Upper lobe of right lung (tissue), 1 donor: ENCODE results near the gene CD300E. TPM values are rescaled to one million over a fixed set of nuclear protein-coding genes. Genes with fewer than 3 reads are reported as not detected.

ENCODE experiments used
- ATAC-seq: fragments of 200-7000 bp; cut with Tn5 transposase; one replicate; pipeline ENCODE4 v1.9.1; 2020; ENCODE audit warnings: mild to moderate bottlenecking, moderate library complexity
- DNase-seq: peaks from one replicate; pipeline ENCODE4 v3.0.0-alpha.2; 2020
- H3K27ac ChIP-seq: fragments of 200-600 bp; one replicate; pipeline ENCODE4 v1.8.0; 2022
- H3K27me3 ChIP-seq: fragments of 200-600 bp; one replicate; pipeline ENCODE4 v1.8.0; 2022; ENCODE audit warnings: mild to moderate bottlenecking
- H3K36me3 ChIP-seq: fragments of 200-600 bp; one replicate; pipeline ENCODE4 v1.8.0; 2022
- H3K4me1 ChIP-seq: fragments of 200-600 bp; one replicate; pipeline ENCODE4 v1.8.0; 2022
- H3K4me3 ChIP-seq: fragments of 200-600 bp; one replicate; pipeline ENCODE4 v1.8.0; 2022; ENCODE audit warnings: mild to moderate bottlenecking
- H3K9me3 ChIP-seq: fragments of 200-600 bp; one replicate; pipeline ENCODE4 v1.8.0; 2022
- intact Hi-C: fragments of 100-400 bp; cut with DNase I; formaldehyde crosslinking; loops from one replicate; pipeline ENCODE4 v1.11.0; 2022
- total RNA-seq: library from RNA; stranded (reverse); fragmentation: NEBNext Ultra II Directional; extraction: Animal tissue kit (Norgen Biotek cat#: 25700); gene quantifications from one replicate; pipeline ENCODE4 v1.2.1, GENCODE V29; 2021
- TF ChIP-seq, protein P1 (sequence below): fragments of 200-600 bp; IDR thresholded peaks from one replicate; pipeline ENCODE4 v1.8.0; 2022; ENCODE audit warnings: antibody characterized with exemption
- donor health status: DM: no; HTN: yes; CAD: no; lungs with severe emphysema.

Gene CD300E
- total RNA-seq, 1 donor from 2014 or later, result 6.5 TPM

DNA sequence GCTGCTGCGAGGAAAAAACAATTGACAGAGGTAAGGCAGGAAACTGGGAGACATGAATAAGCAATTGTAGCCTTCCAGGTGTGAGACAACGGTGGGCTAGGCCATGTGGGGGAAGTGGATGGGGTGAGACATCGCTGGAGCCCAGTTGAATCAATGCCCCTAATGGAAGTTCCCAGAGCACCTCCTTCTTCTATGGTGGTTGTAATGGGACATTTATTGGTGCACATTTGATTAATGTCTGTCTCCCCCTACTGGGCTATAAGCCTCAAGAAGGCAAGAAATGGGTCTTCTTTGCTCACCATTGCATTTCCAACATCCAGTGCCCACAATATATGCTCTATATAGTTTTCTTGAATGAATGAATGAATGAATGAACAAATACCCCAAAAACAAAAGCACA, 22.7 kb upstream of the CD300E start:
- Histone ChIP-seq H3K27ac (no peak overlapping the region), H3K4me3 (no peak overlapping the region), H3K4me1 (no peaks in the 10 kb centered on the region), H3K9me3 (no peaks in the 10 kb centered on the region), H3K27me3 (peaks cover 19% of the 10 kb centered on the region), H3K36me3 (no peaks in the 10 kb centered on the region)
- TF ChIP-seq, protein P1, sequence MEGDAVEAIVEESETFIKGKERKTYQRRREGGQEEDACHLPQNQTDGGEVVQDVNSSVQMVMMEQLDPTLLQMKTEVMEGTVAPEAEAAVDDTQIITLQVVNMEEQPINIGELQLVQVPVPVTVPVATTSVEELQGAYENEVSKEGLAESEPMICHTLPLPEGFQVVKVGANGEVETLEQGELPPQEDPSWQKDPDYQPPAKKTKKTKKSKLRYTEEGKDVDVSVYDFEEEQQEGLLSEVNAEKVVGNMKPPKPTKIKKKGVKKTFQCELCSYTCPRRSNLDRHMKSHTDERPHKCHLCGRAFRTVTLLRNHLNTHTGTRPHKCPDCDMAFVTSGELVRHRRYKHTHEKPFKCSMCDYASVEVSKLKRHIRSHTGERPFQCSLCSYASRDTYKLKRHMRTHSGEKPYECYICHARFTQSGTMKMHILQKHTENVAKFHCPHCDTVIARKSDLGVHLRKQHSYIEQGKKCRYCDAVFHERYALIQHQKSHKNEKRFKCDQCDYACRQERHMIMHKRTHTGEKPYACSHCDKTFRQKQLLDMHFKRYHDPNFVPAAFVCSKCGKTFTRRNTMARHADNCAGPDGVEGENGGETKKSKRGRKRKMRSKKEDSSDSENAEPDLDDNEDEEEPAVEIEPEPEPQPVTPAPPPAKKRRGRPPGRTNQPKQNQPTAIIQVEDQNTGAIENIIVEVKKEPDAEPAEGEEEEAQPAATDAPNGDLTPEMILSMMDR, result peak; percentile 28
- ATAC-seq (peak; percentile 76), DNase-seq (no peak)
- intact Hi-C loops, result no loop called here

DNA sequence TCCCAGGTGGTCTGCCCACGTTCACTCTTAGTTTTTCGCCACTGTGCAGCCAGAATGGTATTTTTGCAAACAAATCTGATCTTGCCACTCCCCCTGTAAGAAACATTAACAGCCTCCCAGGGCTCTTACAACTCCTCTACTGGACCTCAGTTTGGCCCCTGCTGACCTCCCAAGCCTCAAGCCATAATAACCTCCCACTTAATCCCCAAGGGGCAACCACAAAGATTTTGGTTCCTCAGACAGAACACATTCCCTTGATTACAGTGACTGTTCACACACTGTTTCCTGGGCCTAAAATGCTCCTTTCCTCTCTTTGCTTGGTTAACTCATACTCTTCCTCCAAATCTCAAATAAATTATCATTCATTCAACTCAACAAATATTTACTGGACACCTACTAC, 21.5 kb upstream of the CD300E start:
- H3K4me3 ChIP-seq, result no peak overlapping the region
- H3K4me1 ChIP-seq, result no peaks in the 10 kb centered on the region
- no peaks in the 10 kb centered on the region for H3K36me3 ChIP-seq
- H3K27ac ChIP-seq, result no peak overlapping the region
- H3K9me3 ChIP-seq, result no peaks in the 10 kb centered on the region
- intact Hi-C loops, result no loop called here
- ATAC-seq (no peak), DNase-seq (no peak)
- TF ChIP-seq, protein P1, result no peak
- H3K27me3 ChIP-seq, result peaks cover 17% of the 10 kb centered on the region

DNA sequence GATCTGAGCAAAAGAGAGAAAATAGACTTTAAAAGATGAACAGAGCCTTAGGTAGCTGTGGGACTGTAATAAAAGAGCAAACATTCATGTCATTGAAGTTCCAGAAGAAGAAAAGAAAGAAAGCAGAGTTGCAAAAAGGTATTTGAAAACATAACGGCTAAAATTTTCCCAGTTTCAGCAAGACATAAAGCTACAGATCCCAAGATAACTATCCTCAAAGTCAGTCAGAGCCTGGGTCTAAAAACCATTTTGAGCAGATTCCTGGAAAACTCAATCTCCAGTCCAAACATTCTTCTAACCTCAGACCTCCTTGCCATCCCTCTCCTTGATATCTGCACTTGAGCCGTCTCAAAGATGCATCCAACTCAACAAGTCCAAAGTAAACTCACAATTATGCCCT, 20.9 kb upstream of the CD300E start:
- intact Hi-C loops, result no loop called here
- Histone ChIP-seq H3K9me3 (no peaks in the 10 kb centered on the region), H3K27ac (no peak overlapping the region), H3K36me3 (no peaks in the 10 kb centered on the region), H3K4me3 (no peak overlapping the region), H3K4me1 (no peaks in the 10 kb centered on the region), H3K27me3 (peaks cover 11% of the 10 kb centered on the region)
- TF ChIP-seq, protein P1, result no peak
- ATAC-seq (no peak), DNase-seq (no peak)

DNA sequence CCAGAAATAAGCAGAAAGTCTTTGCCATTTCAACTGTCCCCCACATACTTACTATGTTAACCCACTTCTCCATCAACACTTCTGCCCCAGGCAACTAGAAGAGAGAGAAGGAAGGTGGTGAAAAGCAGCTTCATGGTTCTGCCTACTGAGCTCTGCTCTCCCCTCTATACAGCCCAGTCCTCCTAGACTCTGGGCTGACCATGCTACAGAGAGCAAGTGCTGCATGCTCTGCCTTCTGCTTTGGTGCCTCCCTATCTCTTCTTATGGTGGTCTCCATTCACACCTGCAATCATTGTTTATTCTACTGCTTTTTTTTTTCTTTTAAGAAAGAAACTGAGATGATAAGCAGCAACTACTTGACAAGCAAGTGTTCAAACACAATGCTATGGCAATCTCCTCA, 20.3 kb upstream of the CD300E start:
- Histone ChIP-seq H3K27me3 (peaks cover 6% of the 10 kb centered on the region), H3K9me3 (no peaks in the 10 kb centered on the region), H3K27ac (no peak overlapping the region), H3K36me3 (no peaks in the 10 kb centered on the region), H3K4me3 (no peak overlapping the region), H3K4me1 (no peaks in the 10 kb centered on the region)
- TF ChIP-seq, protein P1, result no peak
- no peak for ATAC-seq
- no peak for DNase-seq
- intact Hi-C loops, result no loop called here

DNA sequence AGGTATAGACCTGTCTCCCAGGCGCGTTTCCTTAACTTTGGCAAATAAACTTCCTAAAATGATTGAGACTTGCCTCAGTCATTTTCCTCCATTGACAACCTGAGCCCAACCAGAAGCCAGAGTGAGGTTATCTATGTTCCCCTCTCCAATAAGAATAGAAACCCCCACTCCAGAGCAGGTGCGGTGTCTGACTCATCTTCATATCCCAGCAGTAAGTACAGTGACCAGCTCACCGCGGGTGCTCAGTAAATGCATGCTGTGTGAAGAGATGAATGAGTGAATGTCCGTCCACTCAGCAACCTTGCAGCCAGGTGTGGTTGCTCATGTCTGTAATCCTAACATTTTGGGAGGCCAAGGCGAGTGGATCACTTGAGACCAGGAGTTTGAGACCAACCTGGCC, 19.5 kb upstream of the CD300E start:
- TF ChIP-seq, protein P1, result no peak
- DNase-seq, result peak; percentile 18
- no peaks in the 10 kb centered on the region for H3K9me3 ChIP-seq
- no peaks in the 10 kb centered on the region for H3K27me3 ChIP-seq
- H3K36me3 ChIP-seq, result no peaks in the 10 kb centered on the region
- H3K4me3 ChIP-seq, result no peak overlapping the region
- intact Hi-C loops, result no loop called here
- no peaks in the 10 kb centered on the region for H3K4me1 ChIP-seq
- no peak for ATAC-seq
- H3K27ac ChIP-seq, result no peak overlapping the region

DNA sequence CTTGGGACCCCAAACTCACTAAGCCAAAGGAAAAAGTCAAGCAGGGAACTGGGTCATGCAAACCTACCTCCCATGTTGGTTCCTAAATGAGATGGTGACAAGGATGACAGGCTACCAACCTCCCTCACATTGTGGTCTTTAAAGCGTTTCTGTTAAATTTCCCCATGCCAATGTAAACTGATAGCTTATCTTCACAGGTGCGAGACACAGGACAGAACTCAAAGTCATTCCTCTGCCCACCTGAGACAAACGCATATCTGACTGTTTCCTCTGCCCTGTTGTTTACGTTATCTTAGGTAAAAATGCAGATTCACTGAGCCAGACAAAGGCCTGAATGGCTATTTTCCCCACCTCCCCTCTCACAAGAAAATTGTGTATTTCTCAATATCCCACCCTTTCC, 19.0 kb upstream of the CD300E start:
- H3K36me3 ChIP-seq, result no peaks in the 10 kb centered on the region
- intact Hi-C loops, result no loop called here
- ATAC-seq (no peak), DNase-seq (no peak)
- H3K27me3 ChIP-seq, result no peaks in the 10 kb centered on the region
- H3K27ac ChIP-seq, result no peak overlapping the region
- H3K4me3 ChIP-seq, result no peak overlapping the region
- H3K4me1 ChIP-seq, result no peaks in the 10 kb centered on the region
- TF ChIP-seq, protein P1, result no peak
- H3K9me3 ChIP-seq, result no peaks in the 10 kb centered on the region
